DND-41 (cell line): ENCODE results near the gene CDPF1.

Source experiments
- ATAC-seq: fragments of 200-7000 bp; cut with Tn5 transposase; 3 replicates; pipeline ENCODE4 v1.9.1; 2021; ENCODE audit warnings: low read depth; ENCODE audit not compliant: insufficient read depth
- DNase-seq: peaks from one replicate; pipeline ENCODE4 v3.0.0-alpha.2; 2020
- H2AFZ ChIP-seq: 2 replicates; pipeline ENCODE4 v1.6.0; 2012; ENCODE audit warnings: low read depth, low read length
- H3K27ac ChIP-seq: 2 replicates; pipeline ENCODE4 v1.5.1; 2012; ENCODE audit warnings: low read length, inconsistent platforms
- H3K27me3 ChIP-seq: fragments of 200-600 bp; sonication (generic); 2 replicates; pipeline ENCODE4 v1.6.0; 2012; ENCODE audit warnings: low read length, mild to moderate bottlenecking, inconsistent platforms; ENCODE audit not compliant: insufficient read depth, poor library complexity
- H3K36me3 ChIP-seq: 2 replicates; pipeline ENCODE4 v1.5.1; 2012; ENCODE audit warnings: low read length, inconsistent platforms; ENCODE audit not compliant: insufficient read depth
- H3K4me1 ChIP-seq: 2 replicates; pipeline ENCODE4 v1.5.1; 2012; ENCODE audit warnings: mild to moderate bottlenecking, low read length; ENCODE audit not compliant: insufficient read depth
- H3K4me2 ChIP-seq: 2 replicates; pipeline ENCODE4 v1.6.0; 2012; ENCODE audit warnings: mild to moderate bottlenecking, moderate library complexity, low read length, inconsistent platforms; ENCODE audit not compliant: insufficient read depth
- H3K4me3 ChIP-seq, 2 experiments: fragments of 200-600 bp in 1 of 2; shearing (Covaris generic) in 1 of 2; 2 replicates each; pipeline ENCODE4 v1.5.1; 2012 to 2016; ENCODE audit warnings: inconsistent platforms in 2 of 2, low read length in 2 of 2, mild to moderate bottlenecking in 2 of 2, low read depth in 1 of 2, moderate library complexity in 1 of 2
- H3K79me2 ChIP-seq: 2 replicates; pipeline ENCODE4 v1.6.0; 2012; ENCODE audit warnings: low read length, inconsistent platforms; ENCODE audit not compliant: insufficient read depth
- H3K9ac ChIP-seq: 2 replicates; pipeline ENCODE4 v1.6.0; 2012; ENCODE audit warnings: low read depth, mild to moderate bottlenecking, inconsistent platforms, low read length, moderate library complexity
- H3K9me3 ChIP-seq: 2 replicates; pipeline ENCODE4 v1.5.1; 2012; ENCODE audit warnings: low read length, moderate library complexity, mild to moderate bottlenecking, inconsistent platforms; ENCODE audit not compliant: insufficient read depth, severe bottlenecking
- H4K20me1 ChIP-seq: 2 replicates; pipeline ENCODE4 v1.6.0; 2012; ENCODE audit warnings: low read length; ENCODE audit not compliant: insufficient read depth
- EZH2 ChIP-seq: IDR thresholded peaks from 3 replicates; pipeline ENCODE4 v1.6.1; 2012; ENCODE audit warnings: borderline replicate concordance, low read depth, mild to moderate bottlenecking, moderate library complexity, low read length, inconsistent platforms; ENCODE audit not compliant: severe bottlenecking
- TF ChIP-seq, protein P1 (sequence below): IDR thresholded peaks from 2 replicates; pipeline ENCODE4 v1.5.1; 2012; ENCODE audit warnings: borderline replicate concordance, low read length, moderate library complexity, mild to moderate bottlenecking; ENCODE audit not compliant: poor library complexity, severe bottlenecking; ENCODE audit errors: extremely low read depth

Gene CDPF1

DNA sequence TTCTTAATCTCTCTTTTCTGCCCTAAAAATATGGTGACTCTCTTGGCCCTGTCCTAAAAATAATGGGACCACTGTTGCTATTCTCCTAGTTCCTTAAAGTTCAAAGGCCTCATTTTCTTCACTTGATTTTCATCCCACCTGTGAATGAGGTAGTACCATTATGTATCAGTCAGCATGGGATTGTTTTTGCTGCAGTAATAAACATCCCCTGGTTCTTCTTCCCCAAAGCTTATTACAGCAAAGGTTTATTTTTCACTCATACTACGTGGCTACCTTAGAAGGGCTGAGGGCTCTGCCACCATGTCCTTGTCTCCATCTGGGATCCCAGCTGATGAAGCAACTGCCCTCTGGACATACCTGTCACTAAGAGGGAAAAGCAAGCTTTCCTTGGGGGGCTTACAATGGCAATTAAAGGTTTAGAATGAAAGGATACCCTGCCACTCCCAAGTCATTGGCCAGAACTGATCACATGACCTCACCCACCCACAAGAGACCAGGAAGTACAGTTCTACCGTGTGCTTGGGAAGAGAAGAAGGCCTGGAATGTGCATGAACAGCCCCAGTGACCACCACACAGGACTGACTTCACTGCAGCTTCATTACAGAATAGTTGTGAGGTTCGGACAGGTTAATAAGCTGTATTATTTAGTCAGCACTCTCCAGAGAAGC lies 25.5 kb upstream of the CDPF1 start:
- Histone ChIP-seq H3K79me2 (no peaks in the 10 kb centered on the region), H2AFZ (no peak overlapping the region), H3K27ac (0 out of 2 replicates have a peak overlapping the region, but pooled peaks have one; percentile 1), H3K36me3 (peaks cover 74% of the 10 kb centered on the region), H3K4me3 (no peak overlapping the region), H3K9me3 (no peaks in the 10 kb centered on the region), H3K9ac (no peak overlapping the region), H3K4me1 (no peaks in the 10 kb centered on the region), H3K4me2 (no peak overlapping the region), H3K27me3 (no peaks in the 10 kb centered on the region), H4K20me1 (no peaks in the 10 kb centered on the region; the same call in 1 of the 2 replicates)
- ATAC-seq = peak; percentile 64; the same call in 2 of the 3 replicates
- TF ChIP-seq, protein P1, sequence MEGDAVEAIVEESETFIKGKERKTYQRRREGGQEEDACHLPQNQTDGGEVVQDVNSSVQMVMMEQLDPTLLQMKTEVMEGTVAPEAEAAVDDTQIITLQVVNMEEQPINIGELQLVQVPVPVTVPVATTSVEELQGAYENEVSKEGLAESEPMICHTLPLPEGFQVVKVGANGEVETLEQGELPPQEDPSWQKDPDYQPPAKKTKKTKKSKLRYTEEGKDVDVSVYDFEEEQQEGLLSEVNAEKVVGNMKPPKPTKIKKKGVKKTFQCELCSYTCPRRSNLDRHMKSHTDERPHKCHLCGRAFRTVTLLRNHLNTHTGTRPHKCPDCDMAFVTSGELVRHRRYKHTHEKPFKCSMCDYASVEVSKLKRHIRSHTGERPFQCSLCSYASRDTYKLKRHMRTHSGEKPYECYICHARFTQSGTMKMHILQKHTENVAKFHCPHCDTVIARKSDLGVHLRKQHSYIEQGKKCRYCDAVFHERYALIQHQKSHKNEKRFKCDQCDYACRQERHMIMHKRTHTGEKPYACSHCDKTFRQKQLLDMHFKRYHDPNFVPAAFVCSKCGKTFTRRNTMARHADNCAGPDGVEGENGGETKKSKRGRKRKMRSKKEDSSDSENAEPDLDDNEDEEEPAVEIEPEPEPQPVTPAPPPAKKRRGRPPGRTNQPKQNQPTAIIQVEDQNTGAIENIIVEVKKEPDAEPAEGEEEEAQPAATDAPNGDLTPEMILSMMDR = no peak
- TF ChIP-seq EZH2 = no peak
- no peak for DNase-seq

DNA sequence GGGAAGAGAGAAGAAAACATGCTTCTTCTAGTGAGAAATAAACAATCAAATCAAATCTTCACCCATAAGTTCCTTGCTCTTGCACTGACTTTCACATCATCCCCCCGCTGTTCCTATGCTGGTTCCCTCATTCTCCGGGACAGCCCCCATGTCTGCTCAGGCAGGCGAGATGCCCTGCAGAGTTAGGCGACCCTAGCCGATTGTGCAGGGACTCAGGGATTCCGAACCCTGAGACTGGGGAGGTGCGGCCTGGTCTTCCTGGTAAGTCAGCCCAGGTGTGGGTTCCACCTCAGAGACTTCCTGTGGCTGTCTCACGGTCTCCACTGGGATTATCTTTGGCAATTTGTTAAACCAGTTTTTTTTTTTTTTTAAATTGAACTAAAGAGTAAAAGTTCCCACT lies 24.3 kb upstream of the CDPF1 start:
- no peak overlapping the region for H2AFZ ChIP-seq
- H3K27me3 ChIP-seq = no peaks in the 10 kb centered on the region
- H3K4me1 ChIP-seq = peaks cover 8% of the 10 kb centered on the region
- H4K20me1 ChIP-seq = no peaks in the 10 kb centered on the region
- no peak overlapping the region for H3K9ac ChIP-seq
- H3K79me2 ChIP-seq = no peaks in the 10 kb centered on the region; the same call in 1 of the 2 replicates
- H3K27ac ChIP-seq = no peak overlapping the region
- ATAC-seq (no peak), DNase-seq (no peak)
- H3K4me2 ChIP-seq = no peak overlapping the region
- peaks cover 63% of the 10 kb centered on the region for H3K36me3 ChIP-seq
- no peaks in the 10 kb centered on the region for H3K9me3 ChIP-seq
- H3K4me3 ChIP-seq = no peak overlapping the region
- no peak for TF ChIP-seq EZH2
- TF ChIP-seq, protein P1 = no peak

DNA sequence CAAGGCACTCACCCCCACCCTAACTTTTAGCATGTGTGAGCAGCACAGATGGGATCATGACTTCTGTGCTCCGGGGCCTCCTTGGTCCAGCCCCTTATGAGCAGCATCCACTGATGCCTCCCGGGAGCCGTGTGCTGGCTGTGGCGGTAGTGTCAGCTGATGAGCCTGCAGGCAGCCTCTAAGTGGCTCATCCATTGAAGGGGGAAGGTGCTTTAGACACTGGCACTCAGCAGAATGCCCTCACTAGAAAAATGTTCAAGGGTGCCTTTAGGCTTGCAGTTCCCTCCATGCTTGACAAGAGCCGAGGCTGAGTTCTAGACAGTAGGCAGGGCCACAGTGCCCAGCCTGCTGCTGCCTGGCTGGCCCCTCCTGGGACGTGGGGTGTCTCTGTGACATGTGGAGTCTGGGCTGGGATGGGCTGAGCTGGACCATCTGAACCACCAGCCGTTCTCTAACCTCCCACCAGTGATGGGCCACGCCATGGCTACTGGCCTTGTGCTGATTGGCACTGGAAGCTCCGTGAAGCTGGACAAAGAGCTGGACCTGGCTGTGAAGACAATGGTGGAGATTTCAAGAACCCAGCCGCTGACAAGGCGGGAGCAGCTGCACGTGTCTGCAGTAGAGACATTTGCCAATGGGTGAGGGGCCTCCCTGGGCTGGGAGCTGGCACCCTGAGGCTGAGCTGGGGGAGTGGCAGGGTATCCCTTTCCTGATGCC lies 23.5 kb upstream of the CDPF1 start:
- TF ChIP-seq, protein P1 = no peak
- no peak for TF ChIP-seq EZH2
- H3K36me3 ChIP-seq = peaks cover 58% of the 10 kb centered on the region
- H3K4me1 ChIP-seq = peaks cover 15% of the 10 kb centered on the region
- no peaks in the 10 kb centered on the region; the same call in 1 of the 2 replicates for H3K79me2 ChIP-seq
- no peaks in the 10 kb centered on the region for H4K20me1 ChIP-seq
- H3K27me3 ChIP-seq = no peaks in the 10 kb centered on the region
- no peak overlapping the region for H3K4me2 ChIP-seq
- H2AFZ ChIP-seq = no peak overlapping the region
- no peak overlapping the region for H3K9ac ChIP-seq
- DNase-seq (no peak), ATAC-seq (no peak)
- H3K27ac ChIP-seq = no peak overlapping the region
- no peak overlapping the region for H3K4me3 ChIP-seq
- H3K9me3 ChIP-seq = no peaks in the 10 kb centered on the region
